Measurements from ENCODE around the gene PCMTD2. TPM values are rescaled to one million over a fixed set of nuclear protein-coding genes. Genes with fewer than 3 reads are reported as not detected.

PCMTD2 gene
- total and polyA plus RNA-seq, 10 of the 15 experiments (the other 5 are each of a cell fraction or from before 2014, with no cell fraction given) = 6.8 to 36.8 (median 16.5) TPM

DNA sequence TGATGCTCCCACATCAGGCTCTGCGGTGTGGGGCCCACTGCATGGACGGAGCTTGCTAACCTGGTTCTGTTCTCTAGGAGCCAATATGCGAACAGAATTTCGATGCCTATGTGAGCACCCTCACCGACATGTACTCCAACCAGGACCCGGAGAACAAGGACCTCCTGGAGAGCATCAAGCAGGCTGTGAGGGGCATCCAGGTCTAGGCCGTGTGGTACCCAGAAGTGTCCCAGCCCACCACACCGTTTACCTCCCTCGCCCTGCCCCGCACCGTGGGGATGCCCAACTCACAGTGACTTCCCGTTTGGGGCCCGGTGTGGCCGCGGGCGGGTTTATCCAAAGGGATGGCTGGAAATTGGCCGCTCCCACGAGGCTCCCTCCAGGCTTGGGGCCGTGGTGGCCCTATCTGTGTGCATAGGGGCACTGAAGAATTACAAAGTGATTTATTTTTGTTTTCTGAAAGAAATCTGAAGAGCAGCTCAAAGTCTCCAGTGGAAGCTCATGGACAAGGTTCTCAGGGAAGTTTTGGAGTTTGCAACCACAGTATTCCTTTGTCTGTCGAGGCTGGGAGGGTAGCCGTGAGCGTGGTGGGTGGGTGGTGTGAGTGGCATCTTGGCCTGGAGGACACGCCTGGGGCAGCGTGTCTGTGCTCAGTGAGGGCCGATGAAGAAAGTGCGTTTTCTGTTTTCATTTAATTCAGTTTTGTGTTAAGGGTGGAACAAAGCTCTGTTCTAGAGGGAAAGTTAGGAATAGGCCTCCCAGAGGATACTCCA is 15.1 kb upstream of the PCMTD2 start:
- 73% methylated on average over 26 of the region's 26 CpGs for WGBS (ENCODE audit: insufficient coverage, insufficient replicate concordance, low lambda C conversion rate, missing lambda C conversion rate)
- H3K36me3 ChIP-seq (ENCODE audit: control insufficient read depth in 2 of 2, insufficient read depth in 2 of 2, low read length in 1 of 2) = no peaks in the 10 kb centered on the region
- FAIRE-seq = no peak
- ATAC-seq = no peak
- H3K9me3 ChIP-seq (replicated peaks; ENCODE audit: control insufficient read depth, insufficient read depth, low read length) = no peaks in the 10 kb centered on the region
- BruUV-seq (replicated peaks) = no TSS peak
- in situ Hi-C loops (cut with MboI) = no loop called here
- RAD21 ChIA-PET (ENCODE audit: unreplicated experiment) = interaction anchor here (0.5 to 1.8 kb wide), 4 partner anchors 11 to 45 kb away, joined by 3 to 6 read pairs (median 4); partner anchors contain the start of gene PCMTD2
- no peak overlapping the region for H3K4me2 ChIP-seq (ENCODE audit: control insufficient read depth, insufficient read depth)
- POLR2A ChIA-PET = interaction anchor here (0.6 to 0.7 kb wide), 3 partner anchors 8 to 359 kb away, joined by 3 to 6 read pairs (median 3); no protein-coding TSS in a partner anchor
- no peak overlapping the region for H3K27ac ChIP-seq (ENCODE audit: control insufficient read depth, insufficient read depth)
- no peaks in the 10 kb centered on the region for H4K20me1 ChIP-seq (ENCODE audit: control insufficient read depth, insufficient read depth)
- H3K79me2 ChIP-seq (ENCODE audit: control insufficient read depth, insufficient read depth, low read length) = no peaks in the 10 kb centered on the region
- TF ChIP-seq ZNF384 (IDR thresholded peaks at IDR 0.05; ENCODE audit: borderline replicate concordance, low read depth, low read length) = no peak
- H3K4me3 ChIP-seq = no peak overlapping the region
- SMC1A ChIA-PET (ENCODE audit: uncharacterized antibody, unreplicated experiment) = interaction anchor here (0.6 kb wide), 1 partner anchor 44 kb away, joined by 3 read pairs; no protein-coding TSS in a partner anchor
- CTCF ChIA-PET = interaction anchor here (1.0 to 3.6 kb wide), 7 partner anchors 10 to 119 kb away, joined by 3 to 20 read pairs (median 9); partner anchors contain the start of gene PCMTD2
- intact Hi-C loops (cut with micrococcal nuclease; ENCODE audit: unreplicated experiment) = no loop called here
- peaks cover 12% of the 10 kb centered on the region for H3K4me1 ChIP-seq (ENCODE audit: control insufficient read depth, insufficient read depth, low read length)
- no peak for DNase-seq (ENCODE audit: low read depth, low spot score)
- no peak overlapping the region for H3K9ac ChIP-seq (ENCODE audit: control insufficient read depth, insufficient read depth, low read length)
- H2AFZ ChIP-seq (ENCODE audit: control insufficient read depth, low read depth, low read length) = no peak overlapping the region
- 0 out of 4 replicates have a peak, but pooled peaks cover 0 to 3% of the 10 kb centered on the region in 2 experiments for H3K27me3 ChIP-seq (replicated peaks in 1 of 2; ENCODE audit: control insufficient read depth in 2 of 2, insufficient read depth in 2 of 2, low read length in 1 of 2)

DNA sequence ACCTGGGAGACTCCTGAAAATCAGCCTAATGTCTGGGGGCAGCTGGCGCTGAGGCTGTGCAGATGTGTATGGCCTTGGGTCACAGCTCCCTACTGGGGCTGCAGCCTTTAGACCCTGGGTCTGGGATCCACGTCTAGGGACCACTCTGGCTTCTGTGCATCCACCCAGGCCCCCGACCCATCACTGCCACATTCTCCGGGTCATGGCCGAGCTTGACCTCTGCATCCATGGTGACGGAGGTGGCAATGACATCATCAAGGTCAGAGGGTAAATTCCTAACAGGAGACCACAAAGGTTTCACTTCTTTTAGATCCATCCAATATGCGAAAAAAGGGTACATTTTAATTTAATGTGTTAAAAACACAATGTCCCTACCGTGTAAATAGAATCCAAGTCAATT is 14.5 kb upstream of the PCMTD2 start:
- ChIA-PET RAD21 (ENCODE audit: unreplicated experiment) (interaction anchor here (1.3 kb wide), 1 partner anchor 15 kb away, joined by 4 read pairs; the partner anchor contains the start of gene PCMTD2), SMC1A (ENCODE audit: uncharacterized antibody, unreplicated experiment) (no interaction called here), CTCF (interaction anchor here (2.3 to 3.6 kb wide), 3 partner anchors 15 to 43 kb away, joined by 10 to 20 read pairs (median 18); partner anchors contain the start of gene PCMTD2), POLR2A (interaction anchor here (0.6 kb wide), 1 partner anchor 360 kb away, joined by 6 read pairs; no protein-coding TSS in a partner anchor)
- H3K27ac ChIP-seq (ENCODE audit: control insufficient read depth, insufficient read depth) = no peak overlapping the region
- BruUV-seq (replicated peaks) = no TSS peak
- H3K4me3 ChIP-seq = no peak overlapping the region
- ATAC-seq (no peak), FAIRE-seq (no peak), DNase-seq (ENCODE audit: low read depth, low spot score) (no peak)
- in situ Hi-C loops (cut with MboI) = no loop called here
- H3K79me2 ChIP-seq (ENCODE audit: control insufficient read depth, insufficient read depth, low read length) = no peaks in the 10 kb centered on the region
- peaks cover 12% of the 10 kb centered on the region for H3K4me1 ChIP-seq (ENCODE audit: control insufficient read depth, insufficient read depth, low read length)
- intact Hi-C loops (cut with micrococcal nuclease; ENCODE audit: unreplicated experiment) = no loop called here
- no peak overlapping the region for H2AFZ ChIP-seq (ENCODE audit: control insufficient read depth, low read depth, low read length)
- H3K9me3 ChIP-seq (replicated peaks; ENCODE audit: control insufficient read depth, insufficient read depth, low read length) = no peaks in the 10 kb centered on the region
- no peaks in the 10 kb centered on the region for H4K20me1 ChIP-seq (ENCODE audit: control insufficient read depth, insufficient read depth)
- H3K36me3 ChIP-seq (ENCODE audit: control insufficient read depth in 2 of 2, insufficient read depth in 2 of 2, low read length in 1 of 2) = no peaks in the 10 kb centered on the region
- H3K27me3 ChIP-seq (replicated peaks in 1 of 2; ENCODE audit: control insufficient read depth in 2 of 2, insufficient read depth in 2 of 2, low read length in 1 of 2) = 0 out of 4 replicates have a peak, but pooled peaks cover 0 to 3% of the 10 kb centered on the region in 2 experiments
- H3K4me2 ChIP-seq (ENCODE audit: control insufficient read depth, insufficient read depth) = no peak overlapping the region
- WGBS (ENCODE audit: insufficient coverage, insufficient replicate concordance, low lambda C conversion rate, missing lambda C conversion rate) = 33% methylated on average over 8 of the region's 8 CpGs
- H3K9ac ChIP-seq (ENCODE audit: control insufficient read depth, insufficient read depth, low read length) = no peak overlapping the region
- TF ChIP-seq NR2F1 (conservative IDR thresholded peaks at IDR 0.05) (peak; percentile 93), NR2C1 (IDR thresholded peaks at IDR 0.05) (peak; percentile 80), RAD51 (IDR thresholded peaks at IDR 0.05) (no peak), SMARCA5 (IDR thresholded peaks at IDR 0.05) (no peak), KLF5 (IDR thresholded peaks at IDR 0.05; ENCODE audit: partially characterized antibody) (no peak), BCL11A (IDR thresholded peaks at IDR 0.05; ENCODE audit: low read depth, low read length) (no peak), ATF7 (IDR thresholded peaks at IDR 0.05; ENCODE audit: low read depth) (peak; percentile 51; the same call in 1 of the 2 replicates)
- TF ChIP-seq, protein P1, sequence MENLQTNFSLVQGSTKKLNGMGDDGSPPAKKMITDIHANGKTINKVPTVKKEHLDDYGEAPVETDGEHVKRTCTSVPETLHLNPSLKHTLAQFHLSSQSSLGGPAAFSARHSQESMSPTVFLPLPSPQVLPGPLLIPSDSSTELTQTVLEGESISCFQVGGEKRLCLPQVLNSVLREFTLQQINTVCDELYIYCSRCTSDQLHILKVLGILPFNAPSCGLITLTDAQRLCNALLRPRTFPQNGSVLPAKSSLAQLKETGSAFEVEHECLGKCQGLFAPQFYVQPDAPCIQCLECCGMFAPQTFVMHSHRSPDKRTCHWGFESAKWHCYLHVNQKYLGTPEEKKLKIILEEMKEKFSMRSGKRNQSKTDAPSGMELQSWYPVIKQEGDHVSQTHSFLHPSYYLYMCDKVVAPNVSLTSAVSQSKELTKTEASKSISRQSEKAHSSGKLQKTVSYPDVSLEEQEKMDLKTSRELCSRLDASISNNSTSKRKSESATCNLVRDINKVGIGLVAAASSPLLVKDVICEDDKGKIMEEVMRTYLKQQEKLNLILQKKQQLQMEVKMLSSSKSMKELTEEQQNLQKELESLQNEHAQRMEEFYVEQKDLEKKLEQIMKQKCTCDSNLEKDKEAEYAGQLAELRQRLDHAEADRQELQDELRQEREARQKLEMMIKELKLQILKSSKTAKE (IDR thresholded peaks at IDR 0.05; ENCODE audit: low read depth, poor library complexity, severe bottlenecking) = no peak
- TF ChIP-seq, protein P2, sequence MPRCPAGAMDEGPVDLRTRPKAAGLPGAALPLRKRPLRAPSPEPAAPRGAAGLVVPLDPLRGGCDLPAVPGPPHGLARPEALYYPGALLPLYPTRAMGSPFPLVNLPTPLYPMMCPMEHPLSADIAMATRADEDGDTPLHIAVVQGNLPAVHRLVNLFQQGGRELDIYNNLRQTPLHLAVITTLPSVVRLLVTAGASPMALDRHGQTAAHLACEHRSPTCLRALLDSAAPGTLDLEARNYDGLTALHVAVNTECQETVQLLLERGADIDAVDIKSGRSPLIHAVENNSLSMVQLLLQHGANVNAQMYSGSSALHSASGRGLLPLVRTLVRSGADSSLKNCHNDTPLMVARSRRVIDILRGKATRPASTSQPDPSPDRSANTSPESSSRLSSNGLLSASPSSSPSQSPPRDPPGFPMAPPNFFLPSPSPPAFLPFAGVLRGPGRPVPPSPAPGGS (IDR thresholded peaks at IDR 0.05; ENCODE audit: borderline replicate concordance, insufficient read depth, low read depth, low read length, poor library complexity, severe bottlenecking) = no peak

All from GM12878 (cell line).